GM18526 (cell line): ENCODE data around the gene KIAA1210.

Source experiments
- POLR2A ChIP-seq: IDR thresholded peaks from 3 replicates; pipeline ENCODE4 v1.6.1; 2011; ENCODE audit not compliant: insufficient read length; ENCODE audit errors: extremely low read depth

Gene KIAA1210

GRCh38 chrX:119105826-119106225 lies 21.8 kb downstream of the KIAA1210 start:
- no peak for TF ChIP-seq POLR2A

DNA sequence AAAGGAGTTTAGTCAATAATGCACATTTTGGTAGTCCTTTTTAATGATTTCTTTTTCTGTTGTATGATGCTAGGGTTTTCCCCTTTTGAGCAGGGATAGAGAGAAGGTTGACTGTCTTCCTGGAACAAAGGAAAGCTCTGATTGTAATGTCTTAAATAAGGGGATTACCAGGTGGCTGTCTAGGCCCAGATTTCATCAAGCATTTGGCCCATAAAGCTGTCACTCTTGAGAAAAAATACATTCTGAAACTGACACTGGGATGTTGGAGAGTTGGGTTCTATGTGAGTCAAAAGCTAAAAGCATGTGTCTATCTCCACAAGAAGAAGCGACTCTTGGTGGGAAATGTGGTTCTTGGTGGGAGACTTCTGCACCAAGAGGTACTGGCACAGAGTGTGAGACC lies 26.4 kb downstream of the KIAA1210 start:
- no peak for TF ChIP-seq POLR2A

DNA sequence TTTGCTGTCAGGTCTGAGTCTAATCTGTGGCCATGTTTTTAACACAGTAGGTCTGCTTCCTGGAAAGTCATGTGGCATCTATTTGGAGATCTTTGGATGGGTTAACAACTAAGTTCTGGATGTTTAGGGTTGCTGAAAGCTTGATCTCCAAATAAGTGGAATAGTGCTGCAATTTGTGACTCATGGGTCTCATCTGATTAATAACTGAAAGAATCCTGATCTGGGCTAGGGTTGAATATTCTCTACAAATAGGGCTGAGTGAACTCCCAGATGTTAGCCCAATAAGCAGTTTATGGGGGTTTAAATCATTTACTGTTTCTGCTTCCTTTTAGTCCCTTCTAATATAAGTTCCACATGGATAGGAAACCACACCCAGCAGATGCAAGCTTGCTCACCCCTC lies 31.7 kb downstream of the KIAA1210 start:
- TF ChIP-seq POLR2A: no peak

- TF ChIP-seq POLR2A: no peak
Measured at GRCh38 chrX:119094819-119095218, 32.8 kb downstream of the KIAA1210 start.

- no peak for TF ChIP-seq POLR2A
Measured at GRCh38 chrX:119093991-119094735, 33.4 kb downstream of the KIAA1210 start.

GRCh38 chrX:119090627-119091026 lies 37.0 kb downstream of the KIAA1210 start:
- TF ChIP-seq POLR2A: no peak

GRCh38 chrX:119089619-119090018 lies 38.0 kb downstream of the KIAA1210 start:
- TF ChIP-seq POLR2A: no peak

- no peak for TF ChIP-seq POLR2A
Measured at GRCh38 chrX:119087121-119087520, 40.5 kb downstream of the KIAA1210 start.

- TF ChIP-seq POLR2A: no peak
Measured at GRCh38 chrX:119084766-119085165, 42.8 kb downstream of the KIAA1210 start.

DNA sequence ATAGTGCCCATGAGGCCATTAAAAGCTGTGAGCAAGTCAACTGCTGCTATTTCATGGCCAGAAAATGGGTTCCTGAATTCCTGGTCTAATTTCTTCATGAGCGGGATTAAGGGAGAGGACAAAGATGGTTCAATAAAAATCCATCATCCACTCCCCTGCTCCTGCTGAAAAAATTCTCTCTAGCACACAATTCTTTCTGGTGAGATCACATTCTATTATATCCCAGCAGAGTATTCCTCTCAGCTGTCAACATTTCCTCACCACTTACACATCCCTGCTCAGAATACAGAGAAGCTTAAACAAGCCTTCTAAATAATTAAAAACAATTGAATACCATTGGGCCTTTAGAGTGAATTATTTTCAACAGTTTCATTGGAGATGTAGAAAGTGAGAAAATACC lies 45.3 kb downstream of the KIAA1210 start:
- no peak for TF ChIP-seq POLR2A

DNA sequence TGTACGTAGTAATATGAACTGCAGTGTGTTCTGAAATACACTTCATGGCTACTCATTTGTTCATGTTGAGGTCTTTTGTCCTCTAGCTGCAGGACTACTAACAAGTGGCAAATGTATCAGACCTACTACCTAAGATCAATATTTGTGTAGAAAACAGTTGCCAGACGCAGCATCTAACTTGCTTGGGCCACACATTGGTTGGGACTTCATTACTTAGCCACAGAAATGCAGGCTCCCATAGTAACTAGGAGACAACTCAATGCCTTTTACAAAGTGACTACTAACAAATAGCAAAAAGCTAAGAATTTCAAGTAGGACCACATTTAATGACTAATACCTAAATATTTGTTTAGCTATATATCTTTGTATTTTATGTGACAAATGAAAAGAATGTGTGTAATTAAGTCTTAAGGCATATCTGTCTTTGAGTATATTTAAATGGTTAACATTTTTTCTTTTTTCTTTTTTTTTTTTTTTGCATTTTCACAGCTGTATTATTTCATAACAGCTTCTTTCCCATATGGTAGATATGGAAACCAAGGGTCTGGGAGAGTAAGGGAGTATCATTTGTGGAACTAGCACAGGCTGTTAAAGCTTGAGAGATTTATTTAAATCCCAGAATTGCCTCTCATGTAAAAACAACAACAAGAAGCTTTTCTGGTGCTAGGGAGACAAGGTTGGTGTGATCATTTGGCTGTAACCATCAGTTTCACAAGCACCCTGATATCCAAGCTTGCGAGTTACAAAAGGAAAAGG lies 52.2 kb downstream of the KIAA1210 start:
- no peak for TF ChIP-seq POLR2A

GRCh38 chrX:119073911-119074310 lies 53.7 kb downstream of the KIAA1210 start:
- TF ChIP-seq POLR2A: no peak

- TF ChIP-seq POLR2A: no peak
Measured at GRCh38 chrX:119073200-119073905, 54.3 kb downstream of the KIAA1210 start.

- TF ChIP-seq POLR2A: no peak
Measured at GRCh38 chrX:119072744-119073143, 54.9 kb downstream of the KIAA1210 start, which contains the start of gene CT47C1. Gene CT47C1, plus strand, starts transcription at chrX:119072993. Its CDS starts 233 bp downstream, at chrX:119073226.

DNA sequence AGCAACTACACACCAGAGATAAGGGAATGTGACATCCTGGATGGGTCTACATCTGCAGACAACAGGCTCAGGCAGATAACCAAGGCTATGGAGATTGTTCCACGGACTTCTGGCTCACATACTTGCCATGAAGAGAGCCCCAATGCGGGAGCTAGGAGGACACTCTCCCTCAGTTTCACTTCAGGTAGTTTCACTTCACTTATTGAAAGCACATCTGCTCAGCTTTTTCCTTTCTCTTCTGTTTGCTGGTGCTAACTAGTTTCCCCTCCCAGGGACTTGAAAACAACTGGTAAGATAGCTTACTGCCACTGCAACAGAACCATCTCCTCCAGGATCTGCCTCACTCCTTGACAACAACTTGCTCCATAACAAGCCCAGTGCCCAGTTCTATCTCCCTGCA lies 56.2 kb downstream of the KIAA1210 start:
- TF ChIP-seq POLR2A: no peak

GRCh38 chrX:119069762-119070161 lies 57.9 kb downstream of the KIAA1210 start:
- TF ChIP-seq POLR2A: no peak
